GM12874 (cell line): ENCODE data around the gene ZNF135.

Experiments
- CTCF ChIP-seq: IDR thresholded peaks from 2 replicates; pipeline ENCODE4 v1.5.1; 2011; ENCODE audit warnings: low read depth, mild to moderate bottlenecking, control low read depth, low read length, moderate library complexity; ENCODE audit not compliant: insufficient read depth

Gene ZNF135

GRCh38 chr19:58118979-58119733, 60.1 kb downstream of the ZNF135 start:
- no peak for TF ChIP-seq CTCF
